Sciatic nerve (tissue), 2 donors: ENCODE results near the gene MARCHF5. TPM values are rescaled to one million over a fixed set of nuclear protein-coding genes. Genes with fewer than 3 reads are reported as not detected.

Experiments
- ATAC-seq: fragments of 200-7000 bp; cut with Tn5 transposase; one replicate; pipeline ENCODE4 v1.9.1; 2020; ENCODE audit warnings: mild to moderate bottlenecking, moderate library complexity
- DNase-seq: peaks from one replicate; pipeline ENCODE4 v3.0.0-alpha.2; 2020; ENCODE audit warnings: low spot score
- intact Hi-C: fragments of 100-400 bp; cut with DNase I; formaldehyde crosslinking; loops from one replicate; pipeline ENCODE4 v1.14.2; 2022
- total RNA-seq: library from RNA; stranded (reverse); fragmentation: NEBNext Ultra II Directional; extraction: Animal tissue kit (Norgen Biotek cat#: 25700); gene quantifications from one replicate; pipeline ENCODE4 v1.2.1, GENCODE V29; 2021
- donor health status: DM: no; HTN: no; CAD: no.
- donor health status: DM: no; HTN: no; CAD: no.

Gene MARCHF5, protein sequence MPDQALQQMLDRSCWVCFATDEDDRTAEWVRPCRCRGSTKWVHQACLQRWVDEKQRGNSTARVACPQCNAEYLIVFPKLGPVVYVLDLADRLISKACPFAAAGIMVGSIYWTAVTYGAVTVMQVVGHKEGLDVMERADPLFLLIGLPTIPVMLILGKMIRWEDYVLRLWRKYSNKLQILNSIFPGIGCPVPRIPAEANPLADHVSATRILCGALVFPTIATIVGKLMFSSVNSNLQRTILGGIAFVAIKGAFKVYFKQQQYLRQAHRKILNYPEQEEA
- 37.4 TPM for total RNA-seq

DNA sequence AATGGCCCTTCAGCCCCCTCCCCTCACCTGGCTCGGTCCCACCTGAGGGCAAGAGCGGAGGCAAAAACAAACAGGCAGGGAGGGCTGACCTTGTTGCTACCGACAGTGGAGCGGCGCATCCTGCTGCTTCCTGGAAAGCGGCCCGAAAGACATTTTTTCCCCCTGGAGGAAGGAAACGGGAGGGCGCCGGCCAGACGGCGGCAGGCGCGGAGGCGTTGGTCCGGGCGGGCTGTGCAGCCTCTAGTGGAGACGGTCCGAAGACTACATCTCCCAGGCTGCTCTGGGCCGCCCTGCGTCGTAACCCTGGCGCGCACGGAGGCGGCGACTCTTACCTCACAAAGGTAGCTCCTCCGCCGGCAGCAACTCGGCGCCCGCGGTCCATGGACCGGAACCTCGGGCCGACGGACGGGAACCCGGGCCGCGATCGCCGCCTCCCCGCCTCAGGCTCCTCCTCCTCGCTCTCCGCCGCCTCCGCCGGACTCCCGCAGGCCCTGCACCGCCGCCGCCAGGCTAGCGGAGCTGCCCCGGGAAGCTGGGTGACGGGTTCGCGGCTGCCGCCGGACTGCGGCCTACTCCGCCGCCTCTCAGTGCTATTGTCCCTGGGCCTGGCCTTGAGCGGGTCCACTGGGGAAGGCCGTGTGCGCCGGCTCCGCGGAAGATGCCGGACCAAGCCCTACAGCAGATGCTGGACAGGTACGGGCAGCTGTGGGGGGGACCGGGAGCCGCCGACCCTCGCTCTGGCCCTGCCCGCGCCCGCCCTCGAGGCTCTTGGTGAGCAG, at the start of gene MARCHF5, which contains the start of gene CPEB3:
Gene MARCHF5 (plus strand): TSS at position 331 of the 779 bp plus-strand sequence. CDS start 328 bp downstream, at position 659.
Gene CPEB3 (minus strand): TSS at position 242 of the 779 bp plus-strand sequence. CDS start 50,728 bp downstream, outside the sequence.
- DNase-seq (peak; percentile 96), ATAC-seq (peak; percentile 99)
- intact Hi-C loops: no loop called here

DNA sequence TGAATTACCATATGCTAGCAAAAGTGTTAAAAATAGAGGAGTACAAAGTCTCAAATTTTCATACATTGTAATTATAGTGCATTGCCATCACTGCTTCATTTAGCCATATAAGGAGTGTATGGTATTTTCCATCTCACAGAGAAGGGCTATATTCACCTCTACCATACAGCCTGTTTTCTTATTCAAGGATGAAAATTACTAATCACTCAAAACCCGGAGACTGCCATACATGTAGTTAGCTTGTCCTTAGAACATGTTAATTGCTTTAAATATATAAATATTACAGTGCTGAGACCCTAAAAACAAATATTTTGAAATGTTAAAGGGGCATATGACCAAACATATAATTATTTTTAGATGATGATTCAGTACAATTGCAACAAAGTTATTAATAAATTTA, 49.5 kb upstream of the MARCHF5 start:
- intact Hi-C loops: no loop called here
- no peak for DNase-seq

DNA sequence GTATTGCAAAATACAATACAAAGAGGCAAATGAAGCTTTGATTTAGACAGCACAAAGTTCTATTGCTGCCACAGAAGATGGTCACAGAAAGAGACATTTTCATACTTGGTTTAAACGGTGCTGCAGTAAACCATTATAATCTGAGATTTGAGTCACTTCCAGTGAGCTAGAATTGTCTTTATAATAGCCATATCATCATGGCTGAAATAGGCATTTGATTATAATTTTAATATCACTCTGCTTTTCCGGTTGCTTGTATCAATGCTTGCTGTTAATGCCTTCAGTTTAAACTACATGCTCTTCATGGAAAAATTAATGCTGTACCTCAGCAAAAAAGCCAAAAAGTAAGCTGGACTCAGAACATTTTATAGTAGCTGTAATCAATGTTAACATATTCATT, 48.6 kb upstream of the MARCHF5 start:
- intact Hi-C loops: no loop called here
- ATAC-seq: no peak

More for the DNA sequence above, 49.5 kb upstream of the MARCHF5 start:
- ATAC-seq: no peak

DNA sequence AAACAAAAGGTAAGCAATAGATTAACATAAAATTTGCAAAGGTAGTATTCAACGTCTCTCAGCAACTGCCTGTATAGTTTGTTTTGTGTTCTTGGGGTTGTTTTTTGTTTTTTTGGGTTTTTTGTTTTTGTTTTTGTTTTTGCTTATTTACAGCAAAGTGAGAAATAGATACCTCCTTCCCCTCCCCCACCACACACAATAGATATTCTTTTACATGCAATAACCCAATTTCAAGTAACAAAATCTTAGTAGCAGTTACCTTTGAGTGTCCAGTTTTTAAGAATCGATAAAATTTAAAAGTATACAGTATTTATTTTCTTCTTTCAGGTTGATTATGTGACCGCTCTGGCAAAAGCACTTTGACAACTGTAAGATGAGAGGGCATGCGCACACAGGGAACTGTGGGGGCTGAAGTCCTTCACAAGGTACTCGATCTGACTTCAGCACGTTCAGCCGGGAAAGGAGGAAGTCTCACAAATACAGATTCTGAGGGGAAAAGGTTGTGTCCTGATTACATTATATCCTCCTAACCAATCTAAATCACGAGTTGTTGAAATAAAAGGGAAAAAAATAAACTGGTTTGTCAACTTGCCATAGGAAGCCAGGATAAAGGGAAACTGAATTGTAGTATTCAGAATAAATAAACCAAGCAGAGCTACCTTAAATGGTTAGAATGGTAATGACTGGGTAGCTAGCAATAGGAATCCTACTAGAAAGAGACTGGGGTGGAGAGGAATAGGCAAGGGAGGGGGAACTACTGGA, 47.9 kb upstream of the MARCHF5 start:
- ATAC-seq (peak; percentile 51), DNase-seq (peak; percentile 62)
- intact Hi-C loops: no loop called here

More for the DNA sequence above, 48.6 kb upstream of the MARCHF5 start:
- DNase-seq: no peak

DNA sequence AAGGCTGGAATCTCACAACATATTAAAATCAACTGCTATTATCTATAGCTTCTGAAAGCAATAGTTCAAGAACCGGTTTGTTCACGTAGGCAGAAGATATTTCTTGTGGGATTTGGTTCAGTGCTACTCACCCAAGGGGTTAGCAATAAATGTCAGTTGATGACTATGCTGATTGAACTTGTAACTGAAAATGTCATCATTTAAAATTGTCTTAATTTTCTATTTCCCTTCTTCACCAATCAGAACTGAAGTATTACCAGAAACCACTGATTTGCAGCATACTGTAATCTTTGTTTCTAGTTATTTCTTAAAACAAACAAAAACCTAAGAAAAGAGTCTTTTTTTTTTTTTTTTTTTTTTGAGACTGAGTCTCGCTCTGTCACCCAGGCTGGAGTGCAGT, 46.2 kb upstream of the MARCHF5 start:
- ATAC-seq: no peak
- intact Hi-C loops: no loop called here
- no peak for DNase-seq

DNA sequence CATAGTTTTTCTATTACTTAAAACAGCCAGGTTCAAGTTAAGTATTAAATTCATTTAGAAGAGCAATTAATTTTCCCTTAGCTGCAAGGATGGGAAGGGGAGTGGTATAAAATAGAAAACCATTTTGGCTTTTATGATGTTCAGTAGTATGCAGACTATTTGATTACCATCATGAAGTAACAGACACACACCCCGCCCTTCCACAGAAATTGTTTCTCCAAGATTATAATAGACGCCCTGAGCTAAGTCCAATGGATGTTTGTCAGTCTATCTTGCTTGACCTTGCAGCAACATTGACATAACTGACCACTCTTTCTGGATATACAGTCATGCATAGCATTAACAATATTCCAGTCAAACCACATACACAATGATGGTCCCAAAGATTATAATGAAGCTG, 42.4 kb upstream of the MARCHF5 start:
- intact Hi-C loops: no loop called here
- DNase-seq: no peak
- ATAC-seq: no peak

DNA sequence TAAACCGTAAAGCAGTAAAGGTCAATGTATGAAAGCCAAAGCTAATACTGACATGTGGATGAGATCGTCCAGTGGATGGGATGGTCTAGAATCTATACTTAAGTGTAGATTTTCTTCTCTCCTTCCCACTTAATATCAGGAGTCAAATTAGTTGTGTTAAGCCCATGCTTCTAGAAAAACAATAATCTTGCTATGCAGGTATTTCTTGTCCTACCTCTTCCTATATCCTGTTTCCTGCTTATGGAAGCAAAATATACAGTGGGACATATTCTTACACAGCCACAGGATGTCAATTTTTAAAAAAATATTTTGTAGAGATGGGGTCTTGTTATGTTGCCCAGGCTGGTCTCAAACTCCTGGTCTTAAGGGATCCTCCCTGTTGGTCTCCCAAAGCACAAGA, 27.6 kb upstream of the MARCHF5 start:
- intact Hi-C loops: no loop called here
- no peak for DNase-seq
- ATAC-seq: no peak

DNA sequence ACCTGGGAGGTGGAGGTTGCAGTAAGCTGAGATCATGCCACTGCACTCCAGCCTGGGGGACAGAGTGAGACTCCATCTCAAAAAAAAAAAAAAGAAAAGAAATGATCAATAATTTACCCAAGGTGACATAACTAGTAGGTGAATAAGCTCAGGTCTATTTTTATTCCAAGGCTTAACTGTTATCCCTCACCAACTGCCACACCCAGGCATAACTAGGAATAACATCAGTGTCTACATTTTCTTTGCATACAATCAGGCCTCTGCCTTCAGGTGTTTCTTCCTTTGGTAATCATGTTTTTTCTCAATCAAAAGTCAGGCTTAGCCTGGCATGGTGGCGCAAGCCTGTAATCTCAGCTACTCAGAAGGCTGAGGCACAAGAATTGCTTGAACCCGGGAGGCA, 26.7 kb upstream of the MARCHF5 start:
- intact Hi-C loops: no loop called here
- ATAC-seq (no peak), DNase-seq (no peak)

DNA sequence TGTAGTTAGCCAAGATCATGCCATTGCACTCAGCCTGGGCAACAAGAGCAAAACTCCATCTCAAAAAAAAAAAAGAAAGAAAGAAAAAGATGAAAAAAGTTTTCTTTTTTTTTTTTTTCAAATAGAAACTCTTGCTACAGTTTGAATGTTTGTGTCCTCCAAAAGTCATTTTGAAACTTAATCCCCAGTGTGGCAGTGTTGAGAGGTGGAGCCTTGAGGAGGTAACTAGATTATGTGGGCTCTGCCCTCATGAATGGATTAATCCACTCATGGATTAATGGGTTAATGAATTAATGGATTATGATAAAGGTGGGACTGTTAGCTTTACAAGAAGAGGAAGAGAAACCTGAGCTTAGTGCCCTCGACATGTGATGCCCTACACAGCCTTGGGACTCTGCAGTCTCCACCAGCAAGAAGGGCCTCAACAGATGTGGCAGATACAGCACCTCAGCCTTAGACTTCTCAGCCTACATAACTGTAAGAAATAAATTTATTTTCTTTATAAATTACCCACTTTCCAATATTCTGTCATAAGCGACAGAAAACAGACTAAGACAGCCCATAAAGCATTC, 25.2 kb upstream of the MARCHF5 start:
- ATAC-seq (no peak), DNase-seq (no peak)
- intact Hi-C loops: no loop called here

DNA sequence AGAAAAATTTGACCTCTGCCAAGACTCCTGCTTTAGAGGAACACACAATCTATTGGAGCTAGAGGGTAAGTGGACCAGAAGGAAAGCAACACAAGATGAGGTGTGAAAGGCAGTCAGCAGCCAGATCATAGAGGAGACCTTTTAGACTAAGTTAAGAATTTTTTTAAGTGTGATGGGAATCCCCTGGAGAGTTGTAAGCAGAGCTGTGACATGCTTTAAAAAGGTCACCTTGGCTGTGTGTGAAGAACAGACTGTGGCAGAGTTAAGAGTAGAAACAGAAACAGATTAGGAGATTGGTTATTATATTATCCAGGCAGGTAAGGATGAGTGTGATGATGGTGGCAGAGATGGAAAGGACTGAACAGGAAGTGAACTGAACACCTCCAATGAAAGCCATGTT, 23.6 kb upstream of the MARCHF5 start:
- ATAC-seq: no peak
- no peak for DNase-seq
- intact Hi-C loops: no loop called here

DNA sequence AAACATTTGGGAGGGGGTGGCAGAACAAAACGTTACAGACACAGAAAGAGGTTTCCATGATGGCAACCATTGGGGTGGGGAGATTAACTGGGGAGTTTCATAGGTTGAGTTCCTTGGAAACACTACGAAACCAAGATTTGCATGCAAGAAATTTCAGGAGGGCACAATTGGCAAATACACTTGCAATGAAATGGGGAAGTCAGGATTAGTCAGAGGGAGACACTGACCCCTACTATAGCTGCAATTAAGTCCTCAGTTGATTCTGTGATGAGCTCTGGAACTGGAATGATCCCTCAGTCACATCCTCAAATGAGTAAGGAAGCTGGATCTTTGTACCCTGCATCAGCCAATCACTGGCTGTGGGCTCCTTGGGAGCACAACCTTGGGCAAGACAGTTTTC, 22.2 kb upstream of the MARCHF5 start:
- intact Hi-C loops: no loop called here
- DNase-seq (no peak), ATAC-seq (no peak)

DNA sequence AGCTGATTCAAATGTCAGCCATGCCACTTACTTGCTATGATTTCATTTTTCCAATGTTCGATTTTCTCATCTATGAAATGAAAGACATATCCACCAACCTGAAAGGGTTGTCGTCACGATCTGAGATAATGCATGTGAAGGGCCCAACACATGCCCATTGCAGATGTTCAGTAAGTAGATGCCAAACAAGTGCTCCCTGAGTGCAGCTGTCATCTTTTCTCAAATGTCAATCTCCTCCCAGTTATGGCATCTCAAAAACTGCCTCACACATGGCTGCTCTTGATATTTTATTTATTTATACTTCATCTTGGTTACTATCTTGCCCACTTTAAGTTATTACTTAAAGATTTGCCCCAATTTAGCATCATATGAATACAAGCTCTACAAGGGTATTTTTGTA, 16.9 kb upstream of the MARCHF5 start:
- DNase-seq (no peak), ATAC-seq (no peak)
- intact Hi-C loops: no loop called here

DNA sequence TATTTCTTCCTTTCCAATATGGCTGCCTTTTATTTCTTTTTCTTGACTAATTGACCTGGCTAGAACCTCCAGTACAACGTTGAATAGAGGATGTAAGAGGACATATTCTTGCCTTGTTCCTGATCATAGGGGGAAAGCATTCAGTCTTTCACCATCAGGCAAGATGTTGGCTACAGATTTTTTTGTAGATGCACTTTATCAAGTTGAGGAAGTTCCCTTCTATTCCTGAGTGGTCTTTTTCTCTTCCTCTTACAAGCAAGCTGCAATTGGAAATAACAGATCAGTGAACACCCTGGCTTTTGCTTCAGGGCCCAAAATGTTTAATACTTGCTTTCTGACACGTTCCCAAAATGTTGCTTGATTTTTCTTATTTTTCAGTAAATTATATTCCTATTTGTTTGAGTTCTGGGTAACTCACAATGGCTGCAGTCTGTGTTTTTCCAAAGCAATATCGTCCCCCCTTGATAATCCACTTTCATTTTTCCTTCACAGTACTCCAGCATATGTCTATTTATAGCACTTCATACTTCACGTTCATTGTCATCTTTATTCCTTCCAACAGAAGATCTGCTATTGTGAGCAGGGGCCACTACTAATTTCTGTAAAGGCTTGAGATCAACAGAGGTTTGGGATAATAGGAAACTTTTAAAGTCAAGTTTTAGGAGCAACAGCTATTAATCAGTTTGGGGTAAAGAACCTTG, 11.8 kb upstream of the MARCHF5 start:
- DNase-seq (no peak), ATAC-seq (no peak)
- intact Hi-C loops: no loop called here

DNA sequence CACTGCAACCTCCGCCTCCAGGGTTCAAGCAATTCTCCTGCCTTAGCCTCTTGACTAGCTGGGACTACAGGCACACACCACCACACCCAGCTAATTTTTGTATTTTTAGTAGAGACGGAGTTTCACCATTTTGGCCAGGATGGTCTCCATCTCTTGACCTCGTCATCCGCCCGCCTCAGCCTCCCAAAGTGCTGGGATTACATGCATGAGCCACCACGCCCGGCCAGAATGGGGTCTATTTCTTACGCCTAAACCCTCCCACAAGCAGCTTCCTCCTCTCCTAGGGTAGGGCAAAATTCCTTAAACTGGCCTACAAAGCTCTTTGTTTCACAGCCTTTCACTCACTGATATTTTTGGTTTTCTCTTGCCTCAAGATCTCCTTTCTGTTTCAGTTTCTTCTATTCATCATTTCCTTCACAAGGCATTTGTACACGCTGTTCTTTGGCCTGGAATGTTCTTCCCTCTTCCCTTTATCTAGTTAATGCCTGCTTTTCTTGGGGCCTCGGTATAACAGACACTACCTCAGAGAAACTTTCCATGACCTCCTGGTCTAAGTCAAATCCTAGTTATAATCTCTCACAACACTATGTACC, 6.8 kb upstream of the MARCHF5 start:
- ATAC-seq (peak; percentile 48), DNase-seq (no peak)
- intact Hi-C loops: no loop called here

DNA sequence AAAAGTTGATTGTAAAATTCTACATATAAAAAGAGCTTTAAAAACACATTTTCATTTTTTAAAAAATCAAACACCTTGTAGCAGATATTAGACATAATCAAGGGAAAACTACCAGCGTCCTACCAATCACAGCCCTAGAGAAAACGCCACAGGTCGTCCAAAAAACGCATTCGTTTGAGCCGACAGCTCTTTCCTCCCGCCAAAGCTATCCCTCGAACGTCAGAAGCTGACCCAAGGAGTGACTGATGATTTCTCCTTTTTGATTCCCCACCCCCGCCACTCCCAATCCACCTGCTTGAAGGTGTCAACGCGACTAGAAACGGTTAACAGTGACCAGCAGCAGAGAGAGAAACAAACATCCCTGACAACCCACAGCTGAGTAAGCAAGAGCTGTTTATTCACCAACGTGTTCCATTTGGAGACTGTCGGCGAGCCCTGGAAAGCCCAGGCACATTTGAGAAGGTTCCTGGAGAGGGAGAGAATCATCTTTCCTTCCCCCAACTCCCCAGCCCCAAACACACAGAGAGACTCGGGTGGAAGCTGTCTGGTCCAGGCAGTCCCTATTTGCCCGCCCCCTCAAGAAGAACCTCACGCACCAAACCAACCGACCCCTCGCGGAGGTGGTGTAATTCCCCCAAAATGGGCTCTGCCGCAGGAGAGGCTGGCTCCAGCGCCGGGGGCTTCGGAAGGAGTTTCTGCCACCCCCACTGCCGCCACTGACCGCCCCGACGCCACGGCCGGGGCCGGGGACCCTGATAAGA, 711 bp upstream of the MARCHF5 start:
- intact Hi-C loops: no loop called here
- ATAC-seq (peak; percentile 45), DNase-seq (no peak)

DNA sequence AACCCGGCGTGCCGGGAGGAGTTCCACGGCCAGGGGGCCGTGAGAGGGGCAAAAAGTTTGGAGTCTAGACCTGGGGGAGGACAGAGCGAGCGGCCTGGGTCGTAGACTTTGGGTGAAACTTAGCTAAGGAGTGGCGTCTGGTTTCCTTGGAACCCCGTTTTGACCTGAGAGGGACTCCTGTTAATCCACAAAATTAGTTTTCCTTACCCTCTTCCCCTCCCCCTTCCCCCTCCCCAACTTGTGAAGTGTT, 574 bp downstream of the MARCHF5 start:
- ATAC-seq (no peak), DNase-seq (no peak)
- intact Hi-C loops: no loop called here

DNA sequence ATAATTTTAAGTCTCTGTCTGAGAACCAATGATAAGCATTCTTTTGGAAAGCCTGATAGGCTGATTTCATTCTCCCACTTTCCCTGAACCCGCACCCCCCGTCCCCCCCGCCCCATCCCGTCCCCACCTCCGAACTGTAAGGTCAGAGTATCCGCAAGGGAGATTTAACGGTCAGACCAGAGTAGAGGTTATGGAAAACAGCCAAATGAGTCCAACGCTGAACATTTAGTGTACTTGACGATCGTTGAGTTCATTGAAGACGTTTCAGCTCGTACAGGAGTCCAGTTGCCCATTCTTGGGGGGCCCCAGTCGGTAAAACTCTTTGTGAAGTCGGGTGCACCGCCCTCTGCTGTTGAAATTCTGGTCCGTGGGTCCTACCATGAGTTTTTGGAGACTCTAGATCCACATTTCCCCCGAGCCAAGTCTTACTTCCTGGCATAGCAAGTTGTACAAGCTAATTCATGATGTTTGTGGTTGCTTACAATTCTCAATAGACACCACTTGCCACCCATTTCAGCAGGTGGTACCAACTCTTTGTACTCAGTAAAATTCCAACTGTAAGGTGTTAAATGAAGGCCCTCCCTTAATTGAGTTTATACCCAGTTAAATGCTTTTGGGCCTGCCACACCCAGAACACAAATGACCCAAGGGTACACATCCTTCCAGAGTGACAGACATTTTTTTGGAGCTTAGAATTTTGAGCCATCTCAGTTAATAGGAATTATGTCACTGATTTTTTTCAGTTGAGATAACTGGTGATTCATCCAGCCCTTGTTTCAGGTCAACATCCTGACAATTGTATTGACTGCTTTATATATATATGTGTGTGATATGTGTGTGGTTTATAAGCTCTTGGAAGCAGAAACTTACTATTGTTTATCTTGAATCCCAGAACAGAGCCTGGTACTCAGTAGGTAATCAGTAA, 1.2 kb downstream of the MARCHF5 start:
- ATAC-seq: no peak
- peak; percentile 73 for DNase-seq
- intact Hi-C loops: no loop called here
